GM21515 (cell line): Measurements from ENCODE around the gene FLNC.

Experiments used
- ATAC-seq: cut with Tn5 transposase; IDR thresholded peaks from one replicate; pipeline ENCODE4 v1.9.1; 2021; ENCODE audit not compliant: unreplicated experiment

FLNC gene

GRCh38 chr7:128830231-128831177 is at the start of gene FLNC:
Gene FLNC, plus strand, starts transcription at chr7:128830406. Its CDS starts 232 bp downstream, at chr7:128830638.
- no peak for ATAC-seq

- ATAC-seq = no peak
Measured at GRCh38 chr7:128781126-128781525, 49.1 kb upstream of the FLNC start.

- ATAC-seq = no peak
Measured at GRCh38 chr7:128781851-128782250, 48.4 kb upstream of the FLNC start.

GRCh38 chr7:128783143-128783861 is 46.9 kb upstream of the FLNC start:
- no peak for ATAC-seq

- ATAC-seq = no peak
Measured at GRCh38 chr7:128785738-128786137, 44.5 kb upstream of the FLNC start.

GRCh38 chr7:128788446-128789412 is 41.5 kb upstream of the FLNC start:
- ATAC-seq = no peak

- peak; percentile 22 for ATAC-seq
Measured at GRCh38 chr7:128790315-128791041, 39.7 kb upstream of the FLNC start.

- peak; percentile 81 for ATAC-seq
Measured at GRCh38 chr7:128791121-128791971, 38.9 kb upstream of the FLNC start, which contains the start of gene CCDC136. Gene CCDC136, plus strand, starts transcription at chr7:128791968. Its CDS starts 444 bp downstream, at chr7:128792412.

GRCh38 chr7:128791972-128792327 is 38.3 kb upstream of the FLNC start:
- ATAC-seq = no peak

- no peak for ATAC-seq
Measured at GRCh38 chr7:128792471-128793180, 37.6 kb upstream of the FLNC start.

- ATAC-seq = no peak
Measured at GRCh38 chr7:128793181-128793547, 37.0 kb upstream of the FLNC start.

GRCh38 chr7:128794020-128794419 is 36.2 kb upstream of the FLNC start:
- no peak for ATAC-seq

GRCh38 chr7:128794436-128794835 is 35.8 kb upstream of the FLNC start:
- no peak for ATAC-seq

GRCh38 chr7:128795129-128795528 is 35.1 kb upstream of the FLNC start:
- ATAC-seq = no peak

GRCh38 chr7:128796327-128796726 is 33.9 kb upstream of the FLNC start:
- no peak for ATAC-seq

GRCh38 chr7:128799451-128799850 is 30.8 kb upstream of the FLNC start:
- ATAC-seq = no peak

GRCh38 chr7:128800567-128800966 is 29.6 kb upstream of the FLNC start:
- no peak for ATAC-seq

- no peak for ATAC-seq
Measured at GRCh38 chr7:128801003-128801402, 29.2 kb upstream of the FLNC start.
